ENCODE results near the gene CSK.

GRCh38 chr15:74841891-74842373, 60.1 kb downstream of the CSK start:
- TF ChIP-seq EZH2 (optimal IDR thresholded peaks at IDR 0.05; ENCODE audit: low read depth, low read length): no peak
- no peak for TF ChIP-seq CTCF (IDR thresholded peaks at IDR 0.05; ENCODE audit: low read length)
